K562 (cell line): ENCODE results near the gene AGFG2. TPM values are rescaled to one million over a fixed set of nuclear protein-coding genes. Genes with fewer than 3 reads are reported as not detected.

Source experiments
- CHD1 ChIP-seq: fragments of 200-600 bp; sonication (generic); IDR thresholded peaks from one replicate; pipeline ENCODE4 v1.6.1; 2012; ENCODE audit warnings: mild to moderate bottlenecking, moderate library complexity, low read length, inconsistent platforms
- CREB3L1 ChIP-seq: fragments of 450-650 bp; IDR thresholded peaks from 2 replicates; pipeline ENCODE4 v1.6.1; 2014; ENCODE audit warnings: low read depth, mild to moderate bottlenecking, moderate library complexity, borderline replicate concordance
- ETV6 ChIP-seq, 3 experiments: fragments of 150-350 bp in 1 of 3; sonication (generic) in 1 of 3; formaldehyde crosslinking in 1 of 3; IDR thresholded peaks; 2 replicates each; pipeline versions ENCODE4 v1.6.1 to v1.8.0; 2014 to 2022; ENCODE audit warnings: borderline replicate concordance in 2 of 3, low read depth in 2 of 3, antibody characterized with exemption in 1 of 3, low read length in 1 of 3, mild to moderate bottlenecking in 1 of 3, missing genetic modification reagents in 1 of 3
- HCFC1 ChIP-seq: IDR thresholded peaks from 2 replicates; pipeline ENCODE4 v1.6.1; 2012; ENCODE audit warnings: low read depth, low read length, improper control_type of control experiment
- MLLT1 ChIP-seq, 2 experiments: fragments of 450-650 bp; IDR thresholded peaks; 2 replicates each; pipeline ENCODE4 v1.6.1; 2016
- RERE ChIP-seq: sonication (generic); formaldehyde crosslinking; IDR thresholded peaks from 2 replicates; pipeline ENCODE4 v1.8.0; 2023; ENCODE audit warnings: missing genetic modification reagents, mild to moderate bottlenecking, borderline replicate concordance
- SIN3A ChIP-seq, 2 experiments: fragments of 150-350 bp in 1 of 2; IDR thresholded peaks; 2 replicates each; pipeline ENCODE4 v1.6.1; 2011 to 2016; ENCODE audit warnings: borderline replicate concordance in 2 of 2, low read depth in 2 of 2, low read length in 2 of 2, mild to moderate bottlenecking in 2 of 2, moderate library complexity in 2 of 2; ENCODE audit not compliant: control insufficient read depth in 1 of 2
- USF2 ChIP-seq: sonication (generic); formaldehyde crosslinking; IDR thresholded peaks from 2 replicates; pipeline ENCODE4 v1.5.0; 2020; ENCODE audit warnings: missing genetic modification reagents
- ZNF398 ChIP-seq: fragments of 250-450 bp; sonication (Bioruptor Pico); IDR thresholded peaks from 2 replicates; pipeline ENCODE4 v1.8.0; 2021; ENCODE audit warnings: moderate library complexity, mild to moderate bottlenecking, inconsistent platforms
- ZNF740 ChIP-seq, 3 experiments: fragments of 200-800 bp in 1 of 3; sonication (Bioruptor generic) in 1 of 3; sonication (generic) in 1 of 3; formaldehyde crosslinking in 1 of 3; IDR thresholded peaks; 2 replicates each; pipeline versions ENCODE4 v1.6.1 to v1.8.0; 2016 to 2022; ENCODE audit warnings: mild to moderate bottlenecking in 2 of 3, missing compliant biosample characterization in 2 of 3, missing genetic modification characterization in 2 of 3, missing genetic modification reagents in 1 of 3
- ZNF77 ChIP-seq: fragments of 250-450 bp; sonication (Bioruptor Pico); IDR thresholded peaks from 2 replicates; pipeline ENCODE4 v1.5.0; 2020
- polyA plus RNA-seq, 8 experiments: library from polyadenylated mRNA; depleted of rRNA in 4 of 8; stranded (reverse) in 5 of 8; unstranded in 3 of 8; fragments of >200 nt; fragmentation: Nextera tagmentation in 2 of 8; fragmentation: Illumina TruSeq in 1 of 8; extraction: Ambion mirVana in 2 of 8; extraction: Trizol in 1 of 8; gene quantifications; 2 replicates each; pipeline versions ENCODE4 v1.2.1 to v1.2.3, GENCODE V29; 2011 to 2014; ENCODE audit warnings: inconsistent platforms in 1 of 8, missing spikeins in 1 of 8
- total RNA-seq, 7 experiments: library from RNA; depleted of rRNA in 6 of 7; stranded (reverse); fragments of >200 nt in 6 of 7; fragmentation: Illumina TruSeq in 2 of 7; extraction: Trizol in 2 of 7; gene quantifications; 2 replicates each; pipeline versions ENCODE4 v1.2.1 to v1.2.3, GENCODE V29; 2011 to 2021; ENCODE audit warnings: low replicate concordance in 1 of 7

AGFG2 gene
- total and polyA plus RNA-seq, 9 of the 15 experiments (the other 6 are each of a cell fraction or from before 2014, with no cell fraction given) = 0.31 to 23.1 (median 6.5) TPM

GRCh38 chr7:100546926-100547800 is 8.2 kb downstream of the AGFG2 start (continued):
- TF ChIP-seq SIN3A (IDR thresholded peaks at IDR 0.05; ENCODE audit: borderline replicate concordance in 2 of 2, control insufficient read depth in 1 of 2, low read depth in 2 of 2, low read length in 2 of 2) (no peak), USF2 (CRISPR knock-in tag) (no peak), ETV6 (IDR thresholded peaks at IDR 0.05; ENCODE audit: borderline replicate concordance in 1 of 2, low read depth in 2 of 2, low read length in 1 of 2) (no peak), ETV6 (CRISPR knock-in tag; IDR thresholded peaks at IDR 0.05; ENCODE audit: borderline replicate concordance) (no peak), RERE (CRISPR knock-in tag) (no peak), CHD1 (no peak), ZNF740 (CRISPR knock-in tag; IDR thresholded peaks at IDR 0.05) (no peak), ZNF740 (tag; IDR thresholded peaks at IDR 0.05) (peak in 1 of 2 experiments; percentile 59; a peak in 2 of 4 replicates), MLLT1 (IDR thresholded peaks at IDR 0.05) (peak in 1 of 2 experiments; percentile 55; a peak in 1 of 4 replicates), CREB3L1 (no peak), ZNF77 (no peak), ZNF398 (CRISPR knock-in tag) (no peak), HCFC1 (no peak)
